DOHH2 (cell line): Measurements from ENCODE around the gene SLC2A9.

Source experiments
- EZH2phosphoT487 ChIP-seq: fragments of 200-600 bp; sonication (generic); IDR thresholded peaks from 2 replicates; pipeline ENCODE4 v1.6.1; 2017; ENCODE audit warnings: borderline replicate concordance, mild to moderate bottlenecking, antibody characterized with exemption, low read length, moderate library complexity, mixed read lengths
- TF ChIP-seq, protein P1 (sequence below): fragments of 200-600 bp; sonication (generic); IDR thresholded peaks from one replicate; pipeline ENCODE4 v1.5.1; 2014; ENCODE audit warnings: antibody characterized with exemption, mild to moderate bottlenecking, low read depth, low read length; ENCODE audit not compliant: poor library complexity, severe bottlenecking

DNA sequence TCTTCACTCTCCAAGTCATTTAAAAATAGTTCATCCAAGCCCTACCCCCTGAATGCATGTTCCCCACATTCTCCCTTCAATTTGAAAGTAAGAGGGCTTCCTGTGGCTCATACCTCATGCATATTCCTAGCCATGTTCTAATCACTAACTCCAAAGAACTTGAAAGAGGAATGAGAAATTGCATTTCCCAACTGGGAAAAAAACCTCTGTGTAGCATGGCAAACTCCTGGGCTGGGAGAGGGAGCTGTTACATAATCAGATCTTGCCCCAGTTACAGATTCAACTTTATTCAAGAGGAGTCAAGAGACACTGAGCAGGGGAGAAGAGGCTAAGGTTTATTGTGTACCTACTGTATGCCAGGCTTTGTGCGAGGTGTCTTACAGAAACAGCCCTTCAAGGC lies 90.2 kb downstream of the SLC2A9 start:
- TF ChIP-seq, protein P1, sequence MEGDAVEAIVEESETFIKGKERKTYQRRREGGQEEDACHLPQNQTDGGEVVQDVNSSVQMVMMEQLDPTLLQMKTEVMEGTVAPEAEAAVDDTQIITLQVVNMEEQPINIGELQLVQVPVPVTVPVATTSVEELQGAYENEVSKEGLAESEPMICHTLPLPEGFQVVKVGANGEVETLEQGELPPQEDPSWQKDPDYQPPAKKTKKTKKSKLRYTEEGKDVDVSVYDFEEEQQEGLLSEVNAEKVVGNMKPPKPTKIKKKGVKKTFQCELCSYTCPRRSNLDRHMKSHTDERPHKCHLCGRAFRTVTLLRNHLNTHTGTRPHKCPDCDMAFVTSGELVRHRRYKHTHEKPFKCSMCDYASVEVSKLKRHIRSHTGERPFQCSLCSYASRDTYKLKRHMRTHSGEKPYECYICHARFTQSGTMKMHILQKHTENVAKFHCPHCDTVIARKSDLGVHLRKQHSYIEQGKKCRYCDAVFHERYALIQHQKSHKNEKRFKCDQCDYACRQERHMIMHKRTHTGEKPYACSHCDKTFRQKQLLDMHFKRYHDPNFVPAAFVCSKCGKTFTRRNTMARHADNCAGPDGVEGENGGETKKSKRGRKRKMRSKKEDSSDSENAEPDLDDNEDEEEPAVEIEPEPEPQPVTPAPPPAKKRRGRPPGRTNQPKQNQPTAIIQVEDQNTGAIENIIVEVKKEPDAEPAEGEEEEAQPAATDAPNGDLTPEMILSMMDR: no peak
- no peak for TF ChIP-seq EZH2phosphoT487
